Right lobe of liver (tissue), 6 donors: ENCODE measurements around the gene PCSK6. TPM values are rescaled to one million over a fixed set of nuclear protein-coding genes. Genes with fewer than 3 reads are reported as not detected.

ENCODE experiments used
- ATAC-seq, 4 donors: fragments of 200-7000 bp; cut with Tn5 transposase; one replicate each; pipeline ENCODE4 v1.9.1; 2020; ENCODE audit warnings: mild to moderate bottlenecking in 4 of 4, moderate library complexity in 4 of 4
- DNase-seq, 3 donors: peaks; one replicate each; pipeline ENCODE4 v3.0.0-alpha.2; 2020
- H3K27ac ChIP-seq, 3 donors: fragments of 200-600 bp; one replicate each; pipeline ENCODE4 v1.8.0; 2022
- H3K27me3 ChIP-seq, 2 donors: fragments of 200-600 bp; one replicate each; pipeline ENCODE4 v1.8.0; 2022
- H3K36me3 ChIP-seq, 4 donors: fragments of 200-600 bp; sonication (generic) in 1 of 4; one replicate each; pipeline versions ENCODE4 v1.5.1 to v1.8.0; 2017 to 2022; ENCODE audit warnings: control low read depth in 1 of 4
- H3K4me1 ChIP-seq, 4 donors: fragments of 200-600 bp; sonication (generic) in 1 of 4; one replicate each; pipeline versions ENCODE4 v1.5.1 to v1.8.0; 2017 to 2022; ENCODE audit warnings: control low read depth in 1 of 4
- H3K4me3 ChIP-seq, 3 donors: fragments of 200-600 bp; one replicate each; pipeline ENCODE4 v1.8.0; 2022
- H3K9me3 ChIP-seq, 4 donors: fragments of 200-600 bp; sonication (generic) in 1 of 4; one replicate each; pipeline versions ENCODE4 v1.5.1 to v1.8.0; 2017 to 2022; ENCODE audit warnings: control low read depth in 1 of 4
- CTCF ChIP-seq, 4 donors: fragments of 200-600 bp in 3 of 4; fragments of 450-650 bp in 1 of 4; IDR thresholded peaks; one replicate each; pipeline versions ENCODE4 v1.5.1 to v1.8.0; 2016 to 2022; ENCODE audit warnings: antibody characterized with exemption in 4 of 4, mild to moderate bottlenecking in 2 of 4
- POLR2A ChIP-seq: fragments of 450-650 bp; IDR thresholded peaks from one replicate; pipeline ENCODE4 v1.6.1; 2017; ENCODE audit warnings: antibody characterized with exemption, mild to moderate bottlenecking
- WGBS: methylation state at CpG from one replicate; pipeline ENCODE4 v1.1.6; 2018; ENCODE audit warnings: low coverage, low lambda C conversion rate; ENCODE audit not compliant: insufficient coverage; ENCODE audit errors: missing lambda C conversion rate; 5-methylcytosine and 5-hydroxymethylcytosine counted together
- intact Hi-C, 2 donors: fragments of 100-400 bp; cut with DNase I; formaldehyde crosslinking; loops; one replicate each; pipeline versions ENCODE4 v1.11.2 to v1.14.1; 2022
- total RNA-seq, 6 experiments: library from RNA; depleted of rRNA in 2 of 6; stranded (reverse); fragments of >200 nt in 2 of 6; fragmentation: NEBNext Ultra II Directional in 3 of 6; extraction: Animal tissue kit (Norgen Biotek cat#: 25700) in 3 of 6; gene quantifications; one replicate each; pipeline versions ENCODE4 v1.1.0 to v1.2.4, GENCODE V29; 2016 to 2023
- donor health status: DM: no; HTN: yes; CAD: no.
- donor health status: DM: no; HTN: no; CAD: no.
- donor health status: DM: no; HTN: no; CAD: no.
- donor health status: DM: no; HTN: yes; CAD: no.
- donor health status: DM: no; HTN: yes; CAD: no.

Gene PCSK6
- total RNA-seq, 6 experiments from 2014 or later, result 165 to 218 (median 207) TPM

- intact Hi-C loops, result no loop called here
- Histone ChIP-seq H3K27me3 (no peaks in the 10 kb centered on the region), H3K9me3 (no peaks in the 10 kb centered on the region), H3K4me3 (no peak overlapping the region), H3K27ac (no peak overlapping the region), H3K36me3 (peaks cover 0 to 84% (median 21%) of the 10 kb centered on the region in 4 donors), H3K4me1 (peaks cover 0 to 11% (median 0%) of the 10 kb centered on the region in 4 donors)
- no peak for TF ChIP-seq CTCF (IDR thresholded peaks at IDR 0.05)
- no peak for TF ChIP-seq POLR2A
- 100% methylated on average over 2 of the region's 5 CpGs for WGBS
- ATAC-seq (no peak), DNase-seq (peak in 2 of 3 donors; percentile 29 to 32)
These were observed 173.0 kb downstream of the PCSK6 start for GRCh38 chr15:101316529-101316928.

GRCh38 chr15:101315736-101316135 lies 173.8 kb downstream of the PCSK6 start:
- H3K9me3 ChIP-seq, result no peaks in the 10 kb centered on the region
- DNase-seq (peak in 1 of 3 donors; percentile 41), ATAC-seq (no peak)
- no peak for TF ChIP-seq CTCF (IDR thresholded peaks at IDR 0.05)
- TF ChIP-seq POLR2A, result no peak
- H3K4me1 ChIP-seq, result peaks cover 0 to 11% (median 0%) of the 10 kb centered on the region in 4 donors
- H3K4me3 ChIP-seq, result no peak overlapping the region
- H3K27ac ChIP-seq, result no peak overlapping the region
- no peaks in the 10 kb centered on the region for H3K27me3 ChIP-seq
- intact Hi-C loops, result no loop called here
- WGBS, result 74% methylated on average over 5 of the region's 10 CpGs
- peaks cover 0 to 79% (median 19%) of the 10 kb centered on the region in 4 donors for H3K36me3 ChIP-seq

DNA sequence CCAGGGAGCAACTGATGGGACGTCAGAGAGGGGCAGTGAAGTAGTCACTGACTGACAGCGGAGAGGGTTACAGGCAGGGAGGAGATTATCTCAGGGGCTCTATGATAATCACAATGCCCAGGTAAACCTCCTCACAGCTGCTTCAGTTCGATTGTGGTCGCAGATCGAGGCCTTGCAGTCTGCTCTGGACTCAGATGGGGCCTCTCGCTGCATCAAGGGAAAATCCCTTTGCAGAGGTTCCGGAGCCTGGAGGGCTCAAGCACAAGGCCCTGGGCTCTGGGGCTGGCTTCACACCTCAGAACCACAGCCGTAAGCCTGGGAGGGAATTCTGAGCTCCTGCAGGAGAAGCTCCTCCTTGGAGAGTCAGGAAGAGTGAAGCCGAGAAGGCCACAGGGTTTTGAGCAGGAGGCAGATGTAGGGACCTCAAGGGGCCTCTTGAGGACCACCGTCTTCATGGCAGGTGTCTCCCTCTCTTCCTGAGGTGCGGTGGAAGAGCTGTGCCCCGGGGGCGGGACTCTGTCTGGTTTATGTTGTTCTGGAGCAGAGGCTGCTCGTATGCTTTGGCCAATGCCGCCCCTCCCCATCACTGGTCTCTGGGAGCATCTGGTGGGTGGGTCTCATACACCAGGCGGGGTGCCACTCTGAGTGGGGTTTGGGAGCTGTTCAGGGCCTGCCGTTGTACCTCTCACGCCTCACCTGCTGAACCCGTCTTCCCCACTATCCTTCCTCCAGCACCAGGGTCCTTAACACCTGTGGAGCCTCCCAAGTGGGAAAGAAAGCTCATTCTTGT lies 175.0 kb downstream of the PCSK6 start:
- peaks cover 0 to 11% (median 0%) of the 10 kb centered on the region in 4 donors for H3K4me1 ChIP-seq
- intact Hi-C loops, result no loop called here
- ATAC-seq (peak in 1 of 4 donors; percentile 3), DNase-seq (peak in 2 of 3 donors; percentile 29 to 38)
- no peaks in the 10 kb centered on the region for H3K9me3 ChIP-seq
- H3K27ac ChIP-seq, result no peak overlapping the region
- H3K27me3 ChIP-seq, result no peaks in the 10 kb centered on the region
- H3K4me3 ChIP-seq, result no peak overlapping the region
- TF ChIP-seq CTCF (IDR thresholded peaks at IDR 0.05) (no peak), POLR2A (no peak)
- H3K36me3 ChIP-seq, result peaks cover 0 to 79% (median 18%) of the 10 kb centered on the region in 4 donors
- 95% methylated on average over 7 of the region's 19 CpGs for WGBS

GRCh38 chr15:101313041-101313761 lies 176.3 kb downstream of the PCSK6 start:
- H3K9me3 ChIP-seq, result no peaks in the 10 kb centered on the region
- H3K27ac ChIP-seq, result no peak overlapping the region
- H3K4me3 ChIP-seq, result no peak overlapping the region
- 77% methylated on average over 11 of the region's 21 CpGs for WGBS
- peaks cover 0 to 78% (median 19%) of the 10 kb centered on the region in 4 donors for H3K36me3 ChIP-seq
- H3K27me3 ChIP-seq, result no peaks in the 10 kb centered on the region
- peaks cover 0 to 11% (median 0%) of the 10 kb centered on the region in 4 donors for H3K4me1 ChIP-seq
- ATAC-seq (peak; percentile 61 to 85 (median 79)), DNase-seq (peak in 2 of 3 donors; percentile 72 to 74)
- intact Hi-C loops, result no loop called here
- no peak for TF ChIP-seq CTCF (IDR thresholded peaks at IDR 0.05)
